Measurements from ENCODE around the gene LRTM1.

Gene LRTM1

GRCh38 chr3:54889731-54890130 lies 38.1 kb downstream of the LRTM1 start:
- no peak for DNase-seq

GRCh38 chr3:54888873-54889272 lies 39.0 kb downstream of the LRTM1 start:
- DNase-seq, result no peak

- no peak for DNase-seq
Observed at GRCh38 chr3:54888162-54888561, 39.7 kb downstream of the LRTM1 start.

- DNase-seq, result no peak
Observed at GRCh38 chr3:54882129-54882833, 45.6 kb downstream of the LRTM1 start.

- no peak for DNase-seq
Observed at GRCh38 chr3:54878145-54878544, 49.7 kb downstream of the LRTM1 start.

GRCh38 chr3:54877730-54878129 lies 50.1 kb downstream of the LRTM1 start:
- DNase-seq, result no peak

- no peak for DNase-seq
Observed at GRCh38 chr3:54876694-54877093, 51.2 kb downstream of the LRTM1 start.

GRCh38 chr3:54875596-54876268 lies 52.1 kb downstream of the LRTM1 start:
- no peak for DNase-seq

- no peak for DNase-seq
Observed at GRCh38 chr3:54874816-54875556, 52.9 kb downstream of the LRTM1 start.

GRCh38 chr3:54873059-54874010 lies 54.5 kb downstream of the LRTM1 start:
- DNase-seq, result no peak

- DNase-seq, result no peak
Observed at GRCh38 chr3:54871867-54872266, 56.0 kb downstream of the LRTM1 start.

GRCh38 chr3:54870423-54870822 lies 57.4 kb downstream of the LRTM1 start:
- no peak for DNase-seq

Data from T-helper 1 cell (primary cell).